Kidney glomerular epithelial cell (primary cell): ENCODE measurements around the gene CPO.
A peak's percentile ranks its signal among the peaks of the same experiment; 100 is the strongest.
"Not testable (repeated sequence)": the region's sequence is repeated elsewhere in the genome, so short reads cannot be mapped to it uniquely, and the experiment has no call there.

Source experiments
- DNase-seq: peaks from one replicate; lab custom pipeline; 2025; lab: John Stamatoyannopoulos, UW

CPO gene, protein sequence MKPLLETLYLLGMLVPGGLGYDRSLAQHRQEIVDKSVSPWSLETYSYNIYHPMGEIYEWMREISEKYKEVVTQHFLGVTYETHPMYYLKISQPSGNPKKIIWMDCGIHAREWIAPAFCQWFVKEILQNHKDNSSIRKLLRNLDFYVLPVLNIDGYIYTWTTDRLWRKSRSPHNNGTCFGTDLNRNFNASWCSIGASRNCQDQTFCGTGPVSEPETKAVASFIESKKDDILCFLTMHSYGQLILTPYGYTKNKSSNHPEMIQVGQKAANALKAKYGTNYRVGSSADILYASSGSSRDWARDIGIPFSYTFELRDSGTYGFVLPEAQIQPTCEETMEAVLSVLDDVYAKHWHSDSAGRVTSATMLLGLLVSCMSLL

DNA sequence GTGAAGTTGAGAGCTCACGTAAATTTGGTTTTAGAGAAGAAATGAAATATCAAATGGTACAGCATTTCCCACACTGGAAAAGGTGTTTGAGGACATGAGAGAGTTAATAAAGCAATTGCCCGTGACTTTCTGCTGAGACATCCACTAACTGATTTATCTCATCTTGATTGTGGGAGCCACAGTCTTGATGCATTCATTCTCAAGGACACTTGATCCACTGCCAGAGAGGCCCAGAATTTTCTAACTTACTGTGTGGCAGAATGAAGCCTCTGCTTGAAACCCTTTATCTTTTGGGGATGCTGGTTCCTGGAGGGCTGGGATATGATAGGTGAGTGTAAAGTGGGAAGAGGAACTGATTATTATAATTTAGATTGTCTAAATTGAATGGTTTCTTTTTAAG lies at the start of gene CPO:
TSS of gene CPO (plus strand) at position 179 of the 400 bp plus-strand sequence. CDS start at position 261, 82 bp downstream.
- DNase-seq: no peak

DNA sequence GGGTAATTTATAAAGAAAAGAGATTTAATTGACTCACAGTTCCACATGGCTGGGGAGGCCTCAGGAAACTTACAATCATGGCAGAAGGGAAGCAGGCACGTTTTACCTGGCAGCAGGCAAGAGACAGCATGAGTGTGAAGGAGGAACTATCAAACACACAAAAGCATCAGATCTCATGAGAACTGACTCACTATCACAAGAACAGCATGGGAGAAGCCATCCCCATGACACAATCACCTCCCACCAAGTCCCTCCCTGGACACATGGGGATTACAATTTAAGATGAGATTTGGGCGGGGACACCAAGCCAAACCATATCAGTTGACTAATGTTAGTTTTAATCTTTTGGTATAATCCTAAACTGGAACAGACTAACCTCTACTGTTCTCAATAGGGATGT lies 49.1 kb upstream of the CPO start:
- no peak for DNase-seq

DNA sequence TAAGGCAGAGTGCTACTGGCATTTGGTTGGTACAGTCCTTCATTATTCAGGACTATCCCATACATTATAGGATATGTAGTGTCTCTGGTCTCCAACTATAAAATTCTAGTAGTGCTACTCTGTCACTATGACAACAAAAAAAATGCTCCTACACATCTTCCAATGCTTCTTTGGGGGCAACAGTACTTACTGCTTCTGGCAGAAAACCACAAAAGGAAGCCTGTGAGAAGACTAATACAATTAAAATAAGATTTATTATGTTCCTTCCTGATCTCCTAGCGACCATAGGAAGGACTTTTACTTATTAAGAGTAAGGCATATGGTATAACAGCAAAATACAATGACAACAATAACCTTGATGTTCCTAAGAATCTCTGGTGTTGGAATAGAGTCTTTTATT lies 48.4 kb upstream of the CPO start:
- no peak for DNase-seq

DNA sequence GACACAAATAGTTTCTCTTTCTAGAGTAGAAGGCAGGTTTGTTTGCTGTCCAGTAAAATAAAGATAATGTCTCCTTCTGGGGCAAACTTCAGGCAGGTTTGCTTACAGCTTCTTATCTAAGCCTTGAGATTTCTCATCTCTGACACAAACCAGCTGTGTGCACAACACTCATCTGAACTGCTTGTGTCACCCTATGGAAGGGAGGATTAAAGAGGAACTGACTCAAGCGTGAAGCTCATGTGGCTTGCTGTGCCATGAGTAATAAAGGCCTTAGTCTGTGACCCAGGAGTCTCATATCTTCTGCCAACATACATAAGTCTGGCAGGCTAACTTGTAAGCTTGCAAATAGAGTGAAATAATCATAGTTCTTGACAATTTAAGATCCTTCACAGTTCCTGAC lies 24.2 kb upstream of the CPO start:
- DNase-seq: peak; percentile 94

DNA sequence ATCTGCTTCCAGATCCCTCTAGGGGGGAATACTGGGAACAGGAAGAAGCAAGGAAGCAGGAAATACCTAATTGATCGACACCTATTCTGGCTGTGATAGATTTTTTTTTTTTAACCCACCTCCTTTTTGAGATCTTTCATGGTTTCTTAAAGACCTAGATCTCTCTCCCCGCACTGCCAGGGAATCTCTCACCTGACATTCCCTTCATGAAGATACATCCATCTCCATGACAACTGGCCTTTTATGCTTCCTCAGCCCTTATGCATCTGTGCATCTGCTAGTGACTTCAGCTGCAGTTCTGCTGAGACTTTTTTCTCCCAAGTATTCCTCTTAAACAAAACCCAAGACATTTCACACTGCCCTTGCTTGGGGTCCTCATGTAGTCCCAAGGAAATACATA lies 21.1 kb upstream of the CPO start:
- DNase-seq: no peak

DNA sequence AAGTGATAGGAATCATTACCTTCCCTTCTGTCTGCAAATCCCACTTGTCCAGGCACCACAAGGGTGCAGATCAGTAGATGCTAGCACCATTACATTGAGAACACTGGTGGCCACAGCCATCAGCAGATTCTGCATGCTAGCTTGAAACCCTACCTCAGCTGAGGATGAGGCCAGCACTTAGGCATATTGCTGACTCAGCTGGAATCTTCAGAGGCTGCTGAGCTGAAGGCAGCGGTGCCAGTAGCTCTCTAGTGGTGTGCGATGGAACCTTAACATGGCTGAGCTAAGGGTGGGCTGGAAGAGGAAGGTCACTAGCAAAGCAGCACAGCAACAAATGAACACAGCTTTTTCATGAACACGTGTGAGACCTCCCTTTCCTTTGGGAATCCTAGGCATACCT lies 19.0 kb upstream of the CPO start:
- DNase-seq: no peak

DNA sequence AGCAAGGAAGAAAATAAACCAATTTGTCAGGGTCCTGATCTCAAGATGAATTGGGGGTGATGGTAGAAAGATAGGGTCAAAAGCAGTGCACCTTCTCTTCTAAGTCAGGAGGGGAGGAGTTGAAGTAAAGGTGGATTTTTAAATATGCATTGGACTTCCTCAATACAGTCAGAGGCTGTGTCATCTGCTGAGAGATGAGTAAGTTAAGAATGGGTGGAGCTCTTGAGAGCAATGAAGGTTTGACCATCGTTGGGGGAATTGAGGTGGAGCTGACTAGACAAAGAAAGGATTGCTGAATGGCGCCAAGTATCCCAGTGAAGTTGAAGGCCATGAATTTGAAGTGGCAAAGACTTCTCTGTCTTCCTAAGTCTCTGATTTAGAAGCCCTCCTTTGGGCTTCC lies 18.4 kb upstream of the CPO start:
- DNase-seq: no peak

DNA sequence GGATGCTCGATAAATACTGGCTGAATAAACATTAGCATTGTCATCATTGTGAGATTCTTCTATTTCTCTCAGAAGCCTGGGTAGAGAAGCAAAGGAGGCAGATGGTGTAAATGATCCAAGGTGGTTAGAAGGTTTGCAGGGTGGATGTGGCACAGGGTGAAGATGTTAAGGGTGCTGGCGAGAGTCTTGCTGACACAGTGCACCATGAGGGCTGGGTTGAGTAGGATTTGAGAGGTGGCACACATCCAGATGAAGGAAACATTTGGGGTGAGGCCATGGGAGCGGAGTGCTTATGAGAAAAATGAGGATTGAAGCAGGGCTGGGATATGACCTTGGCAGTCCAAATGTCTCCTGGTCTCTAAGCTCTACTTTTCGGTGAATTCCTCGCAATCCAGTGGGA lies 17.8 kb upstream of the CPO start:
- no peak for DNase-seq

DNA sequence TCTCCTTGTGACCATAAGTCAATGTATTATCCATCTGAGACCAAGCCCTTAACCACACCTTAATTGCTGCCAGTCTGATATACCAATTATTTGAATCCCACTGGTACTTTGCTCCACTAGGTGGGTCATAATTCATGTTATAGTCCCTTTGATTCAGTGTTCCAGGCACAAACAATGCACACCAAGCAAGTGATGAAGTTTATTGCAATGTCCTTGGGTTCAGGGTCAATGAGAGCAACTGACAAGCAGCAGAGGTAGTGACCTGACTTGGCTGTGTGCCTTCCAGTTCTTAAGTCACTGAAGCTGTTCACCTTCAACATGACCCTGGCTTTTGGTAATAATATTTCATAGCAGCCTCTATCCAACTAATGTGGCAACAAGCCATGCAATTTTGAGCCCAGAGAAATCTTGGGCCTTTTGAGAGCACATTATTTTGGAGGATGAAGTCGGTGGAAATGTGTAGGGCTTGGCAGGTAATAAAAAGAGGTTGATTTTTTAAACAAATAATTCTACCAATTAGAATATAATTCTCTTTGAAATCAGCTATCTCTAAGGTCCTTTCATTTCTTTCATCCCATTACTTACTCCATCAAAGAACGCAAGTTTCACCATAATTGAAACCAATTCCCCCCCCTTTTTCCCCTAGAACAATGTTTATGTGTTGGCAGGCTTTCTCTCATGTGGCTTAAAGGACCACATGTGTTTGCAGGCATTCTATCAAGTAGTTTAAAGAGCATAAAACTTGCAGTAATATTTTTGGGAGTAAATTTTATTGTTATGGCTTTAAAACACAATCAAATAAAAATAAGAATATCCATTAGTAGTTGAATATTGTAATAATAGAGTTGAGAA lies 3.1 kb upstream of the CPO start:
- DNase-seq: no peak

DNA sequence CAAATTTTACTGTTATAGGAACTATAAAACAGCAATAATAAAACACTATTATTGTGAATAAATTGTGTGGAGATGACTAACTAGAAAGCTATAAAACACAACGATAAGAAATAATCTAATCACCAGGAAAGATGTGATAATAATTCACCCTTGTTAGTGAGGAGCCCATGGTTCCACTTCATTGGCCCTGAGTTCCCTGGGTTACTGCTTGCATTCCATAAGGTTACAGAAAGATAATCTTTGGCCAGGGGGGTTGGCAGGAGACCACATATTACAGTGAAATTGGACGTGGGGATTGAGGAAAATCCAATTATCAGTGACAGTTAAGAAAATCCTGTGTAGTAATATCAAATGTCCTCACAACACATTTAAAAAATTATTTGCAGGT lies 2.5 kb upstream of the CPO start:
- no peak for DNase-seq

DNA sequence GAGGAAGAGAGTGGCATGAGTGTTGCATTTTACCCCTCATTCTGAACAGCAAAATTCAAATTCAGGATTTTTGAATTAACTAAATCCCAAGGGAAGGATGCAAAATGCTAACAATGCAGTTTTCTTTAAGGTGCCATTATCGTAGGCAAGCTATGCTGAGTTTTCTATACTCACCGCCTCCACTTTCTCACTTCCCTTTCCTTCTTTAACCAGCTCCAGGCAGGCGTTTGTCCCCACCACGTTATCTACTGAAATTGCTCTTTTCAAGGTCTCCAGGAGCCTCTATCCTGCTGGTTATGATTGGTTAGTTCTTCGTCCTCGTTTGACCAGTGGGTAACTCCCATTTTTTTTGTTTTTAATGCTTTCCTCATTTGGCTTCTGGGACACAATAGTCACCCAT lies 1.8 kb upstream of the CPO start:
- no peak for DNase-seq

DNA sequence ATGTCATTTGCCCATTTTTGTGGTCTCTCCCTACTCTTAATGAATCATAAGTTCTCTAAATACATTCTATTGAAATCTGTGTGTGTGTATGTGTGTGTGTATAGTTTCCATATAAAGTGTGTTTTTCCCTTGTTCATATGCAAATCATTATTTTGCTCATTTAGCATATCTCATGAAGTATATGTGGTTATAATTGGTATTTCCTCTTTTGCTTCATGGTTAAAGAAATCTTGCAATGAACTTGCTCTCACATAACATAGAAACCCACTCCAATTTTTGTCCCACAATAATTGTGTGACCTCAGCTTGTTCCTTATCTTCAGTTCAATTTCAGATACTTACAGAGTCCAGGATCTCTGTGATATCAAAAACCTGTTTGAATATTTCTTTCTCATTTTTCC lies 1.2 kb downstream of the CPO start:
- DNase-seq: no peak

DNA sequence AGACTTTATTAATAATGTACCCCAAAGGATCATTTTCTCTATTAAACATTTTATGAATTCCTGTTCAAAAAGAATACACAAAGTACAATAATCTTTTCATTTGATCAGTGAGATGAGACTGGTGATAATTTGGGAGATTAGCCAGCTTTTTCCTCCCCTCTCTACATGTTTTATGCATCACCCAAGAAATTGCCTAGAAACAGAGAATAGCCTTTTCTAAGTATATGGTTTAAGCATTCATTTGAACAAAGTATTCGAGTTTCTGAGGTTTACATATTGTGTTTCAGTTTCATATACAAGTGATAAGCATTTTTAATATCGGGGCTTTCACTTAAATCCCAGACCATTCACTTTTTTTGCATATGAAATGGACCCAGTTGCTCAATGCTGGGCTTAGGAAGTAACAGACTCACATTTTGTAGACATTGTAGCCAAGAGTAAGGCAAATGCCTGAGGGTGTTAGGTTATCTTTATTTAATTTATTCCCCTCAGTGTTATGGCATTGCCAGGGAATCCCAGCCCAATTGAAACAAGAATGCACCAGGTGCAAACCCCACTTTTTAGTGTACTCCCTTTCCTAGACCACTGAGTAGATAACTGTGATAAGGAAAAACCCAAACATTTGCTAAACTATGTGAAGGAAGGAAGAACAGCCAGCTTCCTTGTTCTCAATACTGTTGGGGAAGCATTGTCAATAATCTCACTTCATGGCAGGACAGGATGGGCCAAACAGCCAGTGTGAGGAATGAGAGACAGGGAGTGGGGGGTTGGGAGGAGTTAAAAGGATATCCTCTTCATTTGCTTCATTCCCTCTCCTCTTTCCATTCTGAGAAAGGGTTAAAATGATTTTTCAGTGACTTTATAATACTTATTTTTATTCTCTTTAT lies 3.5 kb downstream of the CPO start:
- no peak for DNase-seq

DNA sequence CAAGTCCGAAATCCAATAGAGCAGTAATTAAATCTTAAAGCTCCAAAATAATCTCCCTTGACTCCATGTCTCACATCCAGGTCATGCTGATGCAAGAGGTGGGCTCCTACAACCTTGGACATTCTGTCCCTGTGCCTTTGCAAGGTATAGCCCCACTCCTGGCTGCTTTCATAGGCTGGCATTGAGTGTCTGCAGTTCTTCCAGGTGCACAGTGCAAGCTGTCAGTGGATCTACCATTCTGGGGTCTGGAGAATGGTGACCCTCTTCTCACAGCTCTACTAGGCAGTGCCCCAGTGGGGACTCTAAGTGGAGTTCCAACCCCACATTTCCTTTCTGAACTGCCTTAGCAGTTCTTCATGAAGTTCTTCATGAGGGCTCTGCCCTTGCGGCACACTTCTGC lies 14.1 kb downstream of the CPO start:
- DNase-seq: not testable (repeated sequence)

DNA sequence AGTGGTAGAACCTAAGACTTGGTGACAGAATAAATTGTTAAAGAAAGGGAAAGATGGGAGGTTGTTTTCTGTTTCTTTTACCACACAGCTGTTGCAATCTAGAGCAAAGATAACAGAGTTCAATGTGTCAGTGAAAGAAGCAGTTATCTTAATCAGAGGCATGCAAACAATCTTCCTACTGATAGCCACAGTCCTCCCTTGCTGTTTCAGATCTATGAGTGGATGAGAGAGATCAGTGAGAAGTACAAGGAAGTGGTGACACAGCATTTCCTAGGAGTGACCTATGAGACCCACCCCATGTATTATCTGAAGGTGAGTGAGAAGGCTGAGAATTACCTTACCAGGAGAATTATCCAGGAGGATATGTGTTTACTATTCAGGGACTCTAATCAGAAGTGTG lies 15.9 kb downstream of the CPO start:
- DNase-seq: no peak

DNA sequence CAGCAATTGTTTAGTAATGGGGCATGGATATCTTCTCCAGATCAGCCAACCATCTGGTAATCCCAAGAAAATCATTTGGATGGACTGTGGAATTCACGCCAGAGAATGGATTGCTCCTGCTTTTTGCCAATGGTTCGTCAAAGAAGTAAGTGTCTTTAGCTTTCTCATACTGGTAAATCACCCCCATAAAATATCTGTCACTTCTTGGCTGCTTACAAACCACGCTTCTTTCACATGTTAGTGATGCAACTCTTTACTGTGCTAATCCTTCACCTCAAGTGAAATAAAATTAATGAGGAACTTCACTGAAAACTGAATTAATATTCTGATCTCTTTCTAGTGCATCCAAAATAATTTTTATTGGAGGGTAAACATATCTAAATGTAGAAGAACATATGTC lies 18.9 kb downstream of the CPO start:
- DNase-seq: no peak

DNA sequence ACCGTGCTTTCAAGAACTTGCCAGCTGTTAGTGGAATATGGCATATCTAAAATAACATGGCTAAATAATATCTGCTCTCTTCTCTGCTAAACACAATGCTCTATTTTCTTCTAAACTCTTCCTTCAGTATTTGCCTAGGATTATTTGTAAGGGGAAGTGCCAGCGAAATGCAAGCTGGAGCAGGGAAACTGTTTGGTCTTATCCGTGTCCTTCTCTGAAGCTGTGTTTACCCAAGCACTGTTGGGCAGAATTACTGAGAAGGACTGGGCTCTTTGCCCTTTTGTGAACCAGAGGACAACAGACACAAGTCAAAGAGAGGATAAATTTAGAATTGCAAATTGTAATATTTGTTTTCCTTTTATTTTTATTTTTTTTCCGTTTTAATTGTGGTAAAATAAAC lies 23.6 kb downstream of the CPO start:
- no peak for DNase-seq

DNA sequence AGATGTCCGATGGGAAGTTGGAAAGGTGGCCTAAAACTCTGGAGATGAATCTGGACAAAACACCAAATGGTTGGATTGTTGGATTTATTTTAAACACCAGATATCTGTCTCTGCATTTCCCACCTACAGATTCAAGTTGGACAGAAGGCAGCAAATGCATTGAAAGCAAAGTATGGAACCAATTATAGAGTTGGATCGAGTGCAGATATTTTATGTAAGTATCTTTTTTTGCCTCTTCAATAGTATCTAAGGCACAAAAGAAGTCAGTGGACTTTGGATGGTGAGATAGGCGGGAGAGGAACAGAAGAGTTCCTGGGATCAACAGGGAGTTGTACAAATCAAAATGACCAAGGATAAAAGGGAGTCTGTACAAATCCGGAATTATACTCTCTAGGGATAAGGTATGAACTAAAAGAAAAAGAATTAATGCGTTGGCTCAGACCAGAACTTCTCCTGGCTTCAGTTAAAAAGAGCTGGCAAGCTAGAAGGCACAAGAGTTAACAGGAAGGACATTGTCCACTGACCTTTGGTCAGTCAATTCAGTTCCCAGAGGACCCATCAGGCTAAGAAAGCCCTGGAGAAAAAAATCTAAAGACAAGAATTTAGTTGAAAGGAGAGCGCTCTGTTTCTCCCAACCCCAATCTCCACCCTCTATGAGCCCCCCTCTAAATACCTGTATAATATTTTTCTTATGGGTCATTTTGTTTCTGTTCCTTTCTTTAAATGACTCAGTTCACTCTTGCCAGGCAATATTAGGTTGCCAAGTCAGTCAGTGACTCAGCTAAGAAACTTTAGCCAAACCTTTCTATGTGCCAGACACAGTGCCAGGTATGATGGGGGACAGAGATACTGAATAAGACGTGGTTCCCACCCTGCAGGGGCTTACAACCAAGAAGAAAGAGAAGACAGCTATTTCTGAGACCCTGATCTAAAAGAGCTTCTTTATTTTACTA lies 29.1 kb downstream of the CPO start:
- no peak for DNase-seq

DNA sequence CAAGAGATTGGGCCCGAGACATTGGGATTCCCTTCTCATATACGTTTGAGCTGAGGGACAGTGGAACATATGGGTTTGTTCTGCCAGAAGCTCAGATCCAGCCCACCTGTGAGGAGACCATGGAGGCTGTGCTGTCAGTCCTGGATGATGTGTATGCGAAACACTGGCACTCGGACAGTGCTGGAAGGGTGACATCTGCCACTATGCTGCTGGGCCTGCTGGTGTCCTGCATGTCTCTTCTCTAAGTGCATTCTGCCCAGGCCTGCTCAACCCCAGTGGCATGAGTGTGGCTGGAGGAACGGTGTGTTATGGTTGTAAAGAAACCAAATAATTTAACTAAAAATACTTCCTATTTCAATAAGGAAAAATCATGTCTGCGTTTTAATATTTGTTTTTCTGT lies 29.9 kb downstream of the CPO start:
- DNase-seq: no peak

DNA sequence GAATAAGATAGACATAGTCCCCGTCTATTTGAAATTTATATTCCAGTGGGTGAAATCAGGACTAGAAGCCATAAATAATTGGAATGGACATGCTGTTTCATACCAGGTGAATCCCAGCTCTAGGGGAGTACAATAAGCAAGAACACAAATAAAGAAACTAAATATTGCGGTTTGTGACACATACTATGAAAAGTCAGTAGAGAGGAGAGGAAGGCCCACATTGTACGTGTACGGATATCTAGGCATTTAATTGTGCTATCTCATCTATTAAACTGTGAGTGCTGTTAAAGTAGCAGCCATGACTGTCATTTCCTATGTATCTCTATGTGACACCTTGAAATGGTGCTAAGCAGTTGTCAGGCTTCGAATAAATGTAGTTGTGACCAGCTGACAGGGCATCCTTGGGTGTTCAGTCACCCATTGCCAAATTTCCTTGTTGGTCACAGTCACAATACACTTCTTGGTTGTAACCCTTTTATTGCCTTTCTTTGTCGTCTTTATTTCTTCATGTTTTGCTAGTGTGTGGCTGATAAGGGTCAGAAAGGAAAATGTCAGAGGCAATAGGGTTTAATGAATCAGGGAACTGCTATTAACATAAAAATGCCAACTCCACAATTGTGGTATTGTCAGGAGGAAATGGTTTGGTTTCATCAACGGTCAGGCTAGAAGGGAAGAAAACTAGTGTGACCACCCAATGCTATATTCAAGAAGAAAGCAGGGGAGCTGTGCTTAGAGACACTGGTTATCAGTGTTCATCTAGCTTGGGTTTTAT lies 31.5 kb downstream of the CPO start:
- DNase-seq: no peak

DNA sequence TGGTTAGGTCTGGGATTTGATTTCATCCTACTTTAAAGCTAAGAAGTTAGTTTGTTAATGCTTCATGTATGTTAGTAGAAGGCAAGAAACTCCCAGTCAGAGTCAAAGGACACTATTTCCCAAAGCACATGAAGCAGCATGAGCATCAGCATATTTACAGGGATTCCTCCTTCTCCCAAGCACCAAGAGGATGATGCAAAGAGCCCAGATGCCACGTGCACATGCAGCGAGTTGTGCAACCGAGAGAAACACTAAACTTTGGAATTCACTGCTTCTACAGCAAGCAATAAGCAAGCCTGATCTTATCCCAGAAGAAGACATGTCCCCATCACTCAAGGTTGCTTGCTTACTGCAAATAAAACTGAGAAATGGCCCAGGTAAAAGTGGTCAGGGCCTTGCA lies 32.5 kb downstream of the CPO start:
- no peak for DNase-seq
